HG03045 (cell line): Measurements from ENCODE around the gene PLAAT1.

ENCODE experiments used
- ATAC-seq: cut with Tn5 transposase; IDR thresholded peaks from one replicate; pipeline ENCODE4 v1.9.1; 2021; ENCODE audit warnings: mild to moderate bottlenecking, moderate library complexity; ENCODE audit not compliant: unreplicated experiment

PLAAT1 gene

GRCh38 chr3:193250492-193250891 is 9.5 kb downstream of the PLAAT1 start:
- ATAC-seq = no peak

GRCh38 chr3:193253986-193254660 is 13.1 kb downstream of the PLAAT1 start:
- ATAC-seq = no peak

DNA sequence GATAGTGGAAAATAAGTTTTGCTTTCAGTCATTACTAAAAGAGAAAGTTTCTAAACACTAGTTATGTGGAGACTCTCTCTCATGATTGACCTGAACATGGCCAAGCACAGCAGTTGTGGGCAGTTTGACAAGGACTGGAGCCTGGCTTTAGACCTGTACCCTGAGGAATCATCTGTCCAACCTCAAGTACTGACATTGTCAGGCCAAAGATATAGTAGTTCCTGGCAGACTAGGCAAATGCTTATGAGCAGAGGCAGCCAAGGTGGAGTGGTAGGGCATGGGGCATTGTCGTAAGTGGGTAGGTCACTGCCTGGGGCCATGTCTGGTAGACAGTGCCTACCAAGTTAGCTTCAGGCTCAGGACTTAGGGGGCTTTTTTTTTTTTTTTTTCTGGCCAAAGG is 20.9 kb downstream of the PLAAT1 start:
- ATAC-seq = no peak

DNA sequence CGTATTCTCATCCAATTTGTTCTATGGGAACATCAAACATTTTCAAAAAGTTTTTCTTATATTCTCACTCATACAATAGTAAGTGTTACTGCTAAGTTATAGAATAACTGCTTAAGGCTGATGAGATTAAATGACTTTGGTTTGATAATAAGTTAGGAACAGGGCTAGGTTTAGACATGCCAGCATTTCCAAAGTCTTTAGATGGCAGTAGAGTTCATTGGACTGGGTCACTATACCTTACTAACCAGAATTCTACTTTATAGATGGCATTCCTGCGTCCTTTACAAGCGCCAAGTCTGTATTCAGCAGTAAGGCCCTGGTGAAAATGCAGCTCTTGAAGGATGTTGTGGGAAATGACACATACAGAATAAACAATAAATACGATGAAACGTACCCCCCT is 21.7 kb downstream of the PLAAT1 start:
- no peak for ATAC-seq

- ATAC-seq = no peak
These were observed 28.5 kb downstream of the PLAAT1 start for GRCh38 chr3:193269343-193270028.

- no peak for ATAC-seq
These were observed 29.4 kb downstream of the PLAAT1 start for GRCh38 chr3:193270451-193270850.

GRCh38 chr3:193271101-193271840 is 30.2 kb downstream of the PLAAT1 start:
- no peak for ATAC-seq

- ATAC-seq = no peak
These were observed 51.4 kb downstream of the PLAAT1 start for GRCh38 chr3:193292386-193292785.

- no peak for ATAC-seq
These were observed 55.0 kb downstream of the PLAAT1 start for GRCh38 chr3:193295985-193296384.

GRCh38 chr3:193297421-193297820 is 56.4 kb downstream of the PLAAT1 start:
- ATAC-seq = no peak

DNA sequence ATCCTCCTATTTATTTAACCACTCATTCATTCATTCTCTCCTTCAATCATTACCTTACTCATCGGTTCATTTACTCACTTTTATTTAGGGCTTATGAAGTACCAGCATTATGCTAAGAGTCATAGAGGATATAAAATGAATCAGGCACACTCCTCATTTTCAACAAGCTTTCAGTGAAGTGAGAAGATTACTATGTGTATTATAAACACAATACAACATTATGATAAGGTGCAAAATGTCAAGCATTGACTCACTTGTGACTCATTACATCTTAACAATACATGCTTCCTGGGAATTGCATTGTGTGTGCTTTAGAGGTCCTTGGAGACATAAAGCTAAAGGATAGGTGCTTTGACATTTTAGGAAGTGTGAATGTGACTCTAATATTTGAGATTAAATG is 60.4 kb downstream of the PLAAT1 start:
- no peak for ATAC-seq

DNA sequence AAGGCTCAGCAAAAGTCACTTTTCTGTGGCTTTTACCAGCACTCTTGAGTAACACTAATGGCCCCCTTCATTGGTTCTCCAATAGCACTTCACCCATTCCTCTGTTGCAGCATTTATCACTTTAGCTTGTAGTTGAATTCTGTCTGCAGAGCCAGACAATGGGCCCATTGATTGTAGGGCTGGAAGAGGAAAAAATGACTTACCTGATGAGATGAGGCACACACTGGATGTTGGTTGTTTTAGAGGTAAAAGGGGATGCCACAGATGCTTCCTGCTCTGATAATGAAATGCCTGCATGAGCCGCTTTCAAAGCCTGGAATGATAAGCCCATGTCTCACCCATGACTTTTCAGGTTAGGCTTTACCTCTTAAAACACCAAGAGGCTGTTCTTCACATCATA is 64.3 kb downstream of the PLAAT1 start:
- no peak for ATAC-seq

- ATAC-seq = no peak
These were observed 70.1 kb downstream of the PLAAT1 start for GRCh38 chr3:193310914-193311723.

DNA sequence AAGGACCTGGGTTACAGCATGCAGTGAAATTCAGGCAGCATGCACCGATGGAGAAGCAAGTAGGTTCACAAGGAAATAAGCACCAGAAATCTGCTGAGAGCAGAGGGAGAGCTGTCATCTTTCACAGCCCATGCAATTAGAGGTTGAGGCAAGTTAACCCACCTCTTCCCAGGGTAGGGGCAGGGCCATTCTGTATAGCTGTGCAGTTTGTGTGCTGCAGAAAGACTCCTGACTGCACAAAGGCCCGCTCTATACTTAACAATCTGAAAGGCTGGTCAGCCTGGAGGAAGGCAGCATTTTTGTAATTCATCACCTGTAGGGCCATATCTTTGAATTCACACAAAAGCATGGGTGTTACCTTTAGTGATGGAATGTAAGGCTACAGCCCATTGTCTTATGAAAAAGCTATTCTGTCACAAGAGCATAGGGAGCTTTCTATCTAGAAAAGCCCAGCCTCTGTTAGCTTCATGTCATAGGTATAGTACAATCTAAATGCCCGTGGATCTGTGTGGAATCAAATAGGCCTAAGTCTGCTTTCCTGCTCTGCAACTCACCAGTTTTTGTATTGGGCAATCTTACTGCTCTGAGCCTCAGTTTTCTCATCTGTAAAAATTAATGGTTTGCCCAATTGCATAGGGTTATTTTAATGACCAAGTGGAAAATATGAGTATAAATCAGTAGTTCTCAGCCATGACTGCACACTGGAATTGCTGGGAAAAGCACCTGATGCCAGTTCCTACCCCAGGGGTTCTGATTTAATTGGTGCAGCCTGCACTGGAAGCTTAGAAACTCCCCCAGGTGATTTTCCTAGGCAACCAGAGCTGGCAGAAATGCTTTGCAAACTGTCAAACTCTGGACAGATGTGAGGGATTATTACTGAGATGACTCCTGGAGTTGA is 72.3 kb downstream of the PLAAT1 start:
- ATAC-seq = no peak

GRCh38 chr3:193314161-193314560 is 73.1 kb downstream of the PLAAT1 start:
- no peak for ATAC-seq

- ATAC-seq = no peak
These were observed 76.8 kb downstream of the PLAAT1 start for GRCh38 chr3:193317682-193318300.
